Measurements from ENCODE around the gene ATAD2B. TPM values are rescaled to one million over a fixed set of nuclear protein-coding genes. Genes with fewer than 3 reads are reported as not detected.
"Not testable (repeated sequence)": the region's sequence is repeated elsewhere in the genome, so short reads cannot be mapped to it uniquely, and the experiment has no call there.

ATAD2B gene
- total RNA-seq, 1 donor from 2014 or later: 11.4 TPM

DNA sequence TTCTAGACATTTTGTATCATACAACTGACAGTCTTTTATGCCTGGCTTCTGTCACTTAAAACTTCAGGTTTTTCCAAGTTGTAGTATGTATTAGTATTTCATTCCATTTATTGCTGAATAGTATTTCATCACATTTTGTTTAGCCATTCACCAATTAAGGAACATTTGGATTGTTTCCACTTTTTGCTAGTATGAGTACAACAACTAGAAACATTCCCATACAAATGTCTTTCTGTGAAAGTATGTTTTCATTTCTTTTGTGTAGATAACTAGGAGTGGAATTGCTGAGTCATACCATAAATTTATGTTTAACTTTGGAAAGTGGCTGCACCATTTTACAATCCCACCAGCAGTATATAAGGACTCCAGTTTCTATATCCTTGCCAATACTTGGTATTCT lies 135.9 kb downstream of the ATAD2B start:
- DNase-seq (ENCODE audit: low read depth, low spot score): peak; percentile 7

DNA sequence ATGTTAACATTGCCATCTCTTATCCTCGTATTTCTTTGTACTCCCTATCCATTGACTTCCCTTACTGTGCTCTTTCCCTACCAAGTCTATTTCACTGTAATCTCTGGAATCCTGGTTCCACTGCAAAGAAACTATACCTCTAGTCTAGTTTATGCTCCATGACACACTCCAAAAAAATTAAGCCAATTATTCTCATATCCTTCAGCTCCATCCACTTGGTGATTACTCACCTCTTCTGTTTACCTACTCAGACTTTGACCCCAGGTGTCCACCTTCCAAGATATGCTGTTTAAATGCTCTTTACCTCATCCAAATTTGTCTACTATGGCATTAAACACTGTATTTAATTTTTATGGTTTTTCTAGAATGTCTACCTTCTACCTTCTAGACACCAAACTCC lies 137.9 kb downstream of the ATAD2B start:
- no peak for DNase-seq (ENCODE audit: low read depth, low spot score)

- no peak for DNase-seq (ENCODE audit: low read depth, low spot score)
These were observed 138.8 kb downstream of the ATAD2B start for GRCh38 chr2:23788100-23788499.

- no peak for DNase-seq (ENCODE audit: low read depth, low spot score)
These were observed 142.0 kb downstream of the ATAD2B start for GRCh38 chr2:23784971-23785370.

GRCh38 chr2:23782646-23783045 lies 144.3 kb downstream of the ATAD2B start:
- no peak for DNase-seq (ENCODE audit: low read depth, low spot score)

DNA sequence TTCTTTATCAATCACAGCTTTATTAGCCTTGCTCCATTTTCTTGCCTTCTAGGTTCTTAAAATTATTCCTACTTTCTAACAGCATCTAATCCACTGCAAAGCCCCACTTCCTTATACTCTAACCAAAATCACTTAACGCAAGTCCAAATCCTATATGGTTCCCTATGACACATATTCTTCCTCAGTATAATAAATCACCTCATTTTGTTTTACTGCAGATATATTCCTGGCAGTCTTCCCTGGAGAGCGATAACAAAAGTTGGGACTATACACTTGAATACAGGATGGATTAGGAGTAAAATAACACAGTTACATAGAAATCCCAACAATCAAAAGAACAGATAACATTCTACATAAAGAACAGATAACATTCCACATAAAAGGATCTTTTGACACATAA lies 144.8 kb downstream of the ATAD2B start:
- no peak for DNase-seq (ENCODE audit: low read depth, low spot score)

DNA sequence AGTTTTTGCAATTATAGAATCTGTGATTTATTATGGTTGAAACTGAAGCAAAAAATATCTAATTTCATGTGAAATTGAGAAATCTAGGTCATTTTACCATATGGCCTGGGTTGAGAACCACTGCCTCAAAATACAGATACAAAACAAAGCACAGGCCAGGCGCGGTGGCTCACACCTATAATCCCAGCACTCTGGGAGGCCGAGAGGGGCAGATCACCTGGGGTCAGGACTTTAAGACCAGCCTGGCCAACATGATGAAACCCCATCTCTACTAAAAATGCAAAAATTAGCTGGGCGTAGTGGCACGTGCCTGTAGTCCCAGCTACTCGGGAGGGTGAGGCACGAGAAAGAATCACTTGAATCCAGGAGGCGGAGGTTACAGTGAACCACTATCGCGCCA lies 146.5 kb downstream of the ATAD2B start:
- DNase-seq (ENCODE audit: low read depth, low spot score): not testable (repeated sequence)

DNA sequence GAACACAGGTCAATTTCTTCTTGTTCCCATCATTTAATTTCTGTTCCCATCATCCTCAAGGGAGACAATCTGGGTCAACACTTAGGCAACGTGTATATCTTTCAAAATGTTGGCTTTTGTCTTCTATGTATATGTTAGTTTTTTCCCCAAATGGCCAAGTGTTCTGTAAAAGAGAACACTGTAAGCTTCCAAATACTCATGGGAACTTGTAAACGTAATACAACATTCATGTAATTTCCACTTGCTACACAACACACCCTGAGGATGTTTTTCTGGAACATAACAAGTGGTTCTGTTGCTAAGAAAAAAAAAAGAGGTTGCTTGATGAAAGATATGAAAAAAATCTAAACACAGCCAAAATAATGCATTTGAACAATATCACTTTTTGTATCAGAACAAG lies 149.1 kb downstream of the ATAD2B start:
- no peak for DNase-seq (ENCODE audit: low read depth, low spot score)

DNA sequence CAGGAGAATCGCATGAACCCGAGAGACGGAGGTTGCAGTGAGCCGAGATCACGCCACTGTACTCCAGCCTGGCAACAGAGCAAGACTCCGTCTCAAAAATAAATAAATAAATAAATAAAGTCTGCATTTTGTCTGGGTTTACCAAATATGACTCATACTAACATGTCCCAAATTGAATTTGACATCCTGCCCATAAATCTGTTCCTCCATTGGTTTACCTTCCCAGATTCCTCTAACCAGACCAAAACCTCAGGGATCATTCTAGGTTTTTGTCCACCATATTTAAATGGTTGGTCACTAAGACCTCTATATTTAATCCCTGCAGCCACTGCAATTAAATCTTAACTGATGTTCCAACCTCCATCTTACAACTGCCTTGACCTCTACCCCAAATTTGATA lies 150.9 kb downstream of the ATAD2B start:
- DNase-seq (ENCODE audit: low read depth, low spot score): no peak

- no peak for DNase-seq (ENCODE audit: low read depth, low spot score)
These were observed 154.2 kb downstream of the ATAD2B start for GRCh38 chr2:23772684-23773083.

DNA sequence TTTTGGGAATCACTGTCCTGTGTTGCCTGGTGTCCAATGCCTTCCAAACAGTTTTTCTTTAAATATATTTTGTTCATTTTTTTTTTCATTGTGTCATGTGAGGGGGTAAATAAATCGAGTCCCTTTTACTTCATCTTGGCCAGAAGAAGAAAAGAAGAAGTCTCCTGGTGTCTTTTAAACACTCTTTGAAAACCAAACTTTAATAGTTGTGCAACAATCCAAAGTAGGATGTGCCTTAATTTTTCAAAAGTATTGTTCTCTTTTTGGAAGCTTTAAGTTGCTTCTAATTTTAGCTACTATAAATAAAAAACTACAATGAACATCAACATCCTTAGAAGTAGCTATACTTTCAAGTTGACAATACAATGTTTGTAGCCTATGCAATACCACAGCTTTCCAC lies 154.9 kb downstream of the ATAD2B start:
- DNase-seq (ENCODE audit: low read depth, low spot score): no peak

- no peak for DNase-seq (ENCODE audit: low read depth, low spot score)
These were observed 157.6 kb downstream of the ATAD2B start for GRCh38 chr2:23769364-23769763.

DNA sequence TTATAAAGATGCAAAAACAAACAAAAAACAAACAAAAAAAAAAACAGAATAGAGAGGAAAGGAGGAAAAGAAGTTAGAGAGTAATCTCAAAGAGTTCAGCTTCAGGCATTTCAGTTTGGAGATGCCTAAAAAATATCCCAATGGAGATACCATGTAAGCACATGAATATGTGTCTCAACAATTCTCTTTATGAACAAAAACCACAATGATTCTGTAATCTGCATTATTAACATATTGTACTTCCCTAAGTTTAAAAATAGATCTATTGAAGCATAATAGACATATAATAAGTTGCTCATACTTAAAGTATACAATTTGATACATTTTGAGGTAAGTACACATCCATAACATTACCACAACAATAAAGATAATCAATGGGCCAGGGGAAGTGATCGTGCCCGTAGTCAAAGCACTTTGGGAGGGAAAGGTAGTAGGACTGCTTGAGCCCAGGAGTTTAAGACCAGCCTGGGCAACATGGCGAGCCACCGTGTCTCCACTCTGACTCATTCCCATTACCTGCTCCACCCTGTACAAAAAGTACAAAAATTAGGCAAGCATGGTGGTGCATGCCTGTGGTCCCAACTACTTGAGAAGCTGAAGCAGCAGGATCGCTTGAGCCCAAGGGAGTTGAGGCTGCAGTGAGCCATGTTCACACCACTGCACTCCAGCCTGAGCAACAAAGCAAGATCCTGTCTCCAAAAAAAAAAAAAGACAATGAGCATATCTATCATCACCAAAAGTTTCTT lies 158.9 kb downstream of the ATAD2B start:
- DNase-seq (ENCODE audit: low read depth, low spot score): no peak

DNA sequence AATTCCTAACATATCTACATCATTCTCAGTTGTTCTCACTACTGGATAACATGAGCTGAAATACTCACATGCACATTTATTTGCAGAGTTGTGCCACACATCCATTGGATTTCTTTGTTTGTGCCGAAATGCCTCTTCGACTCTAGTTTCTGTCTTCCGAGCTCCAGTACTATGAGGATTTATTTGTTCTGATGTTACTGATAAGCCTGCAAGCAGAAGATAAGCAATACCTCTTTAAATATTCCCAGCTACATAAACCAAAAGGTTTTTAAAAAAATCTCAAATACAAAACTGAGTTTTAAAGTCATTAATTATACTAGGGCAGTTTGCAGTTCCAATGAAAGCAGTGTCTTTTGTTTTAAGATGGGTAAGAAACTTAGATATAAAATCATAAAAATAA lies 164.8 kb downstream of the ATAD2B start:
- DNase-seq (ENCODE audit: low read depth, low spot score): no peak

DNA sequence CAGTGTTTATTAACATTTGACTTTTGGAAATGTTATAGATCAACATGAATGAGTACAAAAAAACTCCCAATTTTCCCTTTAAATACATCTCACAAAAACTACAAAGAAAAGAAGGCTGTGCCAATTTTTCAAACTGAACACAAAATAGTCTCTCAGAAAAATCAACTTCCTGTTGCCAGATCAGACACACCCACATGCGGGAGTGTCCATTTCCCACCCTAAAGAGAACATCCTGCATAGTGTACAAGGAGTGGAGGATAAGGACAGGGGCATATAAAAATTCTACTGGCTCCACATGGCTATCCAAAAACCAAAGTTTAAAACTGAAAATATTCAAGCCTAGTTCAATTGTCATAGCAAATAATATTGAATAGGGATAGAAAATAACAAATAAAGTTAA lies 165.3 kb downstream of the ATAD2B start:
- no peak for DNase-seq (ENCODE audit: low read depth, low spot score)

- peak; percentile 36 for DNase-seq (ENCODE audit: low read depth, low spot score)
These were observed 166.2 kb downstream of the ATAD2B start for GRCh38 chr2:23760736-23761135.

- DNase-seq (ENCODE audit: low read depth, low spot score): peak; percentile 70
These were observed 169.1 kb downstream of the ATAD2B start for GRCh38 chr2:23757686-23758433.

GRCh38 chr2:23756593-23757292 lies 170.2 kb downstream of the ATAD2B start:
- DNase-seq (ENCODE audit: low read depth, low spot score): no peak

DNA sequence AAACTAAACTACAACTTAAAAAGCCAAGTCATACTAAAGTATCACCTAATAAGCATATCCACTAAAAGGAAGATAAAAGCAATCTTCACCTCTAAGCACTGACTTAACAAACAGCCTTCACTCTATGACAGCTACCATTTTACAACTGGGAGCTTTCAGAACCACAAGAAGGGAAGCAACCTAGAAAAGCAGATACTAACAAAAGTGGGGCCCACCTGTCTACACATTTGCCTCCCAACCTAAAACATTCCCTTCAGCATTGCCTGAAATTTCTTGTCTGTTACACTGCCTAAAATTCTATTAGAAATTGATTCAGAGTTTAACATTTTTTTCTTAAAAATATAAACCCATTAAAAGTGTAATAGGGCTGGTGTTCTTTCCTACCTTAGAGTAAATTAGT lies 172.0 kb downstream of the ATAD2B start:
- DNase-seq (ENCODE audit: low read depth, low spot score): no peak

DNA sequence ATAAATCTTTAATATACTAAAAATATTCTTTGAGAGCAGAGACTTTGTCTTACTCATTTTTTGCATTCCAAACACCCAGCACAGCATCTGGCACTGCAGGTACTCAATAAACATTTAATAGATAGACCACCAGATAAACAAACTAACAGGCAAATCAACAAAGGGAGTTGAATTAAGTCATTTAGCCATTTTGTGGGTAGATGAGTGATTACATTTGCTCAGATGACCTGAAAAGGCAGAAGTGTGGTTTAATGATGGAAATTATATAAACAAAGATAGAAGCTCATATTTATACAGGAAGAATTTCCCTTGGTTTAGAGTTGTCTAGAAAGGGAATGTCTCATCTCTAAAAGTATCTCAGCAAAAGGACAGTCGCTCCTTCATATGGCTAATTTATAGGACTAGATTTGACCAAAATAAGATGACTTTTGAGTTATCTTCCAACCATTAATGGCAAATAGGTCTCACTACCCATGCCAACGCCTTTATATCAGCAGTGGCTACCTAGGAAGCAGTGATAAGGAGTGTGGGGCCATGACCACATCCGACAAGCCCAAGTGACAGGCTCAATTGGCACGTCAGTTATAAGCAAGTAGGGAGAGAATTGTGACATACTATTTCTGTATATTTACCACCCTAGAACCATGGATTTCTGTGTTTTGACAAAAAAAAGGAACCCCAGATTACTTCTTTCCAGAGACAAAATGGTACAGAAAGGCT lies 173.5 kb downstream of the ATAD2B start:
- DNase-seq (ENCODE audit: low read depth, low spot score): no peak

DNA sequence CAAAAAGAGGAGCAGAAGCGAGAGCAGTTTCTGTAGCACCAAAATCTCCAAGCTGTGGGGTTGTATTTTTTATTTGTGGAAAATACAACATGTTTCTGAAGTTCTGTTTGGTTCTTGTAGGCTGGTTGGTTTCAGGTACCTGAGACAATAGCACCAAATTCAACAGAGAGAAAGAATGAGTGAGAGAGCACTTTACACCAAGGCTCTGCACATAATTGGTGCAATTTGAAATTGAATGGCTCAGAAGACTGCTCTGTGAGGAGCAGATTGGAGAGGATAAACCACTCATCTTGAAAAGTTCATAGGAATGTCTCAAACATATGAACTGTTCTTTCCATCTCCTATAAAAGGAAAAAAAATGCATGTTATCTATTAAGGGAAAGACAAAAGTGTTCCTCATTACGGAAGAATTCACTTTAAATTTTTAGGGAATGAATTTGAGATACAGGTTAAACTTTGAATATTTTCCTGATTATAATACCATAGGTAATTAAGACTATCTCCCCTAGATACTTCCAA lies 175.1 kb downstream of the ATAD2B start:
- no peak for DNase-seq (ENCODE audit: low read depth, low spot score)

Measured in pulmonary artery endothelial cell (primary cell).